ENCODE results near the gene FADS3. TPM values are rescaled to one million over a fixed set of nuclear protein-coding genes. Genes with fewer than 3 reads are reported as not detected.

FADS3 gene
- total and polyA plus RNA-seq, 2 donors (not counting 3 experiments of a cell fraction or from before 2014, with no cell fraction given), result 216 to 346 TPM

- peaks cover 4% of the 10 kb centered on the region for H4K20me1 ChIP-seq (replicated peaks; ENCODE audit: control insufficient read depth, extremely low read depth, insufficient read depth, low read length)
- TSS peak; percentile 81 for BruUV-seq (replicated peaks)
- POLR2A ChIA-PET, result no interaction called here
These were observed 64.3 kb downstream of the FADS3 start for GRCh38 chr11:61826930-61827570.

More at GRCh38 chr11:61826930-61827570, 64.3 kb downstream of the FADS3 start:
- H3K27ac ChIP-seq (ENCODE audit: insufficient read depth, low read depth, low read length), result peak overlapping the region; percentile 86
- dilution Hi-C loops (cut with MboI; ENCODE audit: extremely low pct_ligation_motif_present, low sequenced_read_pairs) (no loop called here), intact Hi-C loops (cut with micrococcal nuclease) (loop anchor here (1.0 kb wide), 2 partner anchors 10 to 35 kb away; partner anchors contain the start of genes FADS1, FEN1 and TMEM258)
- H3K4me2 ChIP-seq (ENCODE audit: insufficient read depth, low read length), result peak overlapping the region; percentile 63
- DNase-seq (ENCODE audit: low read depth, low spot score), result no peak
- no peaks in the 10 kb centered on the region for H3K9me1 ChIP-seq (replicated peaks; ENCODE audit: control insufficient read depth, extremely low read depth, insufficient read depth, low read length)
- H3K36me3 ChIP-seq (ENCODE audit: control insufficient read depth in 2 of 2, extremely low read depth in 1 of 2, insufficient read depth in 2 of 2, low read length in 2 of 2), result peaks cover 0 to 2% of the 10 kb centered on the region in 2 experiments
- H3K4me1 ChIP-seq (ENCODE audit: control insufficient read depth, extremely low read depth, insufficient read depth, low read length), result peaks cover 35% of the 10 kb centered on the region
- no peaks in the 10 kb centered on the region for H3K9me3 ChIP-seq (replicated peaks; ENCODE audit: control insufficient read depth, insufficient read depth, low read length)
- H2AFZ ChIP-seq (ENCODE audit: low read depth, low read length), result peak overlapping the region; percentile 15
- CTCF ChIA-PET, result interaction anchor here (3.5 to 3.6 kb wide), 2 partner anchors 10 to 30 kb away, joined by 25 to 50 read pairs; partner anchors contain the start of gene FADS1
- H3K79me2 ChIP-seq (ENCODE audit: control insufficient read depth, insufficient read depth, low read length), result peaks cover 41% of the 10 kb centered on the region
- no peak for FAIRE-seq
- peak overlapping the region; percentile 69 to 93 (median 76) for H3K4me3 ChIP-seq (replicated peaks in 1 of 3; ENCODE audit: insufficient read depth in 1 of 3, low read depth in 1 of 3, low read length in 3 of 3)
- peak overlapping the region; percentile 90 for H3K9ac ChIP-seq (replicated peaks; ENCODE audit: extremely low read depth, insufficient read depth, low read length)
- TF ChIP-seq POLR2AphosphoS5 (IDR thresholded peaks at IDR 0.05; ENCODE audit: insufficient read depth, low read depth, low read length) (no peak), CTCF (IDR thresholded peaks at IDR 0.05; ENCODE audit: extremely low read depth in 1 of 2, insufficient read depth in 1 of 2, low read depth in 1 of 2, low read length in 2 of 2) (no peak), EZH2 (IDR thresholded peaks at IDR 0.05; ENCODE audit: borderline replicate concordance, low read depth, low read length, severe bottlenecking) (no peak), MAX (IDR thresholded peaks at IDR 0.05; ENCODE audit: insufficient read depth, insufficient read length) (no peak), JUN (IDR thresholded peaks at IDR 0.05; ENCODE audit: borderline replicate concordance, insufficient read depth, insufficient read length, low read depth) (no peak), POLR2A (IDR thresholded peaks at IDR 0.05; ENCODE audit: low read depth, low read length) (no peak), MYC (IDR thresholded peaks at IDR 0.05; ENCODE audit: low read depth, low read length) (no peak), FOS (IDR thresholded peaks at IDR 0.05; ENCODE audit: borderline replicate concordance, insufficient read depth, low read length) (no peak), GATA2 (IDR thresholded peaks at IDR 0.05; ENCODE audit: insufficient read depth, insufficient read length, low read depth, low read length) (no peak)
- H3K27me3 ChIP-seq (ENCODE audit: control insufficient read depth in 2 of 2, insufficient read depth in 2 of 2, low read length in 2 of 2), result no peaks in the 10 kb centered on the region

Small RNA genes within 50 kb of the gene (microRNA-seq; reads per million reads assigned to microRNA genes)
- 3.1 reads per million for gene MIR6746 (ENCODE audit: borderline number of aligned reads, borderline replicate concordance)

Small RNA genes within 50 kb of the gene (small RNA-seq; reads per million reads assigned to genes)
- not detected for gene MIR6746 (ENCODE audit: insufficient read depth, insufficient read length, low read depth, low replicate concordance)
- not detected for gene RNU6-1243P (ENCODE audit: insufficient read depth, insufficient read length, low read depth, low replicate concordance)

Other genes starting within 250 kb of the FADS3 start
- 3.5 and 4.7 TPM in 2 replicates for gene DAGLA, start 211.2 kb downstream of the FADS3 start, total RNA-seq
- 2.5 and 2.9 TPM in 2 replicates for gene DAGLA, start 211.2 kb downstream of the FADS3 start, polyA plus RNA-seq
- gene MYRF, start 138.9 kb downstream of the FADS3 start, total RNA-seq, result 0.82 and 1.8 TPM in 2 replicates
- gene MYRF, start 138.9 kb downstream of the FADS3 start, polyA plus RNA-seq, result 0.98 and 1.1 TPM in 2 replicates
- gene TMEM258, start 98.9 kb downstream of the FADS3 start, total RNA-seq, result 139 and 140 TPM in 2 replicates
- 534 and 632 TPM in 2 replicates for gene TMEM258, start 98.9 kb downstream of the FADS3 start, polyA plus RNA-seq
- gene FEN1, start 98.6 kb downstream of the FADS3 start, total RNA-seq, result 57.9 and 60.5 TPM in 2 replicates
- gene FEN1, start 98.6 kb downstream of the FADS3 start, polyA plus RNA-seq, result 22.9 and 29.3 TPM in 2 replicates
- 109 and 110 TPM in 2 replicates for gene FADS1, start 74.5 kb downstream of the FADS3 start, total RNA-seq
- 121 and 125 TPM in 2 replicates for gene FADS1, start 74.5 kb downstream of the FADS3 start, polyA plus RNA-seq
- gene FADS2, start 63.2 kb downstream of the FADS3 start, total RNA-seq, result 668 and 694 TPM in 2 replicates
- 898 and 969 TPM in 2 replicates for gene FADS2, start 63.2 kb downstream of the FADS3 start, polyA plus RNA-seq
- 1.2 and 3.6 TPM in 2 replicates for gene RAB3IL1, start 26.0 kb upstream of the FADS3 start, total RNA-seq
- gene RAB3IL1, start 26.0 kb upstream of the FADS3 start, polyA plus RNA-seq, result 1.8 and 2.9 TPM in 2 replicates
- 0.21 TPM in 1 of 2 replicates, not detected in the other for gene BEST1, start 58.8 kb upstream of the FADS3 start, total RNA-seq
- 0.04 and 0.05 TPM in 2 replicates for gene BEST1, start 58.8 kb upstream of the FADS3 start, polyA plus RNA-seq
- gene FTH1, start 76.1 kb upstream of the FADS3 start, total RNA-seq, result 2,371 and 2,501 TPM in 2 replicates
- gene FTH1, start 76.1 kb upstream of the FADS3 start, polyA plus RNA-seq, result 1,123 and 1,177 TPM in 2 replicates
- gene INCENP, start 232.5 kb upstream of the FADS3 start, total RNA-seq, result 73.6 and 86.8 TPM in 2 replicates
- gene INCENP, start 232.5 kb upstream of the FADS3 start, polyA plus RNA-seq, result 17.5 and 22.9 TPM in 2 replicates